HG03439 (cell line): Measurements from ENCODE around the gene PHYHIPL.

ENCODE experiments used
- ATAC-seq: cut with Tn5 transposase; IDR thresholded peaks from one replicate; pipeline ENCODE4 v1.9.1; 2021; ENCODE audit warnings: mild to moderate bottlenecking, moderate library complexity; ENCODE audit not compliant: unreplicated experiment

Gene PHYHIPL

GRCh38 chr10:59176241-59177030 is at the start of gene PHYHIPL:
PHYHIPL (plus strand) TSS chr10:59176643; CDS start chr10:59176854, 211 bp downstream.
- no peak for ATAC-seq

GRCh38 chr10:59126991-59127390 is 49.5 kb upstream of the PHYHIPL start:
- no peak for ATAC-seq

- no peak for ATAC-seq
Measured at GRCh38 chr10:59127991-59128390, 48.5 kb upstream of the PHYHIPL start.

GRCh38 chr10:59129867-59130266 is 46.6 kb upstream of the PHYHIPL start:
- ATAC-seq = no peak

GRCh38 chr10:59131666-59132065 is 44.8 kb upstream of the PHYHIPL start:
- ATAC-seq = no peak

- ATAC-seq = no peak
Measured at GRCh38 chr10:59133841-59134593, 42.4 kb upstream of the PHYHIPL start.

- no peak for ATAC-seq
Measured at GRCh38 chr10:59134785-59135184, 41.7 kb upstream of the PHYHIPL start.

GRCh38 chr10:59135275-59135674 is 41.2 kb upstream of the PHYHIPL start:
- no peak for ATAC-seq

GRCh38 chr10:59138052-59138451 is 38.4 kb upstream of the PHYHIPL start:
- no peak for ATAC-seq

- ATAC-seq = no peak
Measured at GRCh38 chr10:59143544-59143943, 32.9 kb upstream of the PHYHIPL start.

- ATAC-seq = no peak
Measured at GRCh38 chr10:59148701-59149100, 27.7 kb upstream of the PHYHIPL start.

GRCh38 chr10:59155556-59155955 is 20.9 kb upstream of the PHYHIPL start:
- no peak for ATAC-seq

- ATAC-seq = no peak
Measured at GRCh38 chr10:59167512-59167911, 8.9 kb upstream of the PHYHIPL start.

- ATAC-seq = no peak
Measured at GRCh38 chr10:59172567-59172966, 3.9 kb upstream of the PHYHIPL start.

- no peak for ATAC-seq
Measured at GRCh38 chr10:59173414-59173813, 3.0 kb upstream of the PHYHIPL start.

- ATAC-seq = no peak
Measured at GRCh38 chr10:59175538-59176240, 754 bp upstream of the PHYHIPL start.

- ATAC-seq = no peak
Measured at GRCh38 chr10:59177031-59177797, 771 bp downstream of the PHYHIPL start.

- no peak for ATAC-seq
Measured at GRCh38 chr10:59177836-59178235, 1.4 kb downstream of the PHYHIPL start.

GRCh38 chr10:59179068-59179467 is 2.6 kb downstream of the PHYHIPL start:
- no peak for ATAC-seq

GRCh38 chr10:59180689-59181270 is 4.3 kb downstream of the PHYHIPL start:
- no peak for ATAC-seq
